Smooth muscle cell (in vitro differentiated cells): Measurements from ENCODE around the gene BTBD1. TPM values are rescaled to one million over a fixed set of nuclear protein-coding genes. Genes with fewer than 3 reads are reported as not detected.
A peak's percentile ranks its signal among the peaks of the same experiment; 100 is the strongest.

Source experiments
- DNase-seq: peaks from one replicate; lab custom pipeline; 2025; ENCODE audit not compliant: unreplicated experiment; lab: John Stamatoyannopoulos, UW
- H2AFZ ChIP-seq: fragments of 200-600 bp; sonication (generic); 2 replicates; pipeline ENCODE4 v1.6.0; 2016; ENCODE audit warnings: antibody characterized with exemption, low read depth, mild to moderate bottlenecking
- H3F3A ChIP-seq: fragments of 200-600 bp; sonication (generic); 2 replicates; pipeline ENCODE4 v1.6.0; 2017; ENCODE audit warnings: antibody characterized with exemption, low read depth
- H3K27ac ChIP-seq: fragments of 200-600 bp; sonication (generic); 2 replicates; pipeline ENCODE4 v1.5.1; 2016; ENCODE audit warnings: low read depth, mild to moderate bottlenecking
- H3K27me3 ChIP-seq: fragments of 200-600 bp; sonication (generic); 2 replicates; pipeline ENCODE4 v1.6.1; 2016; ENCODE audit warnings: low read depth, mild to moderate bottlenecking
- H3K36me3 ChIP-seq: fragments of 200-600 bp; sonication (generic); 2 replicates; pipeline ENCODE4 v1.5.1; 2016; ENCODE audit warnings: low read depth
- H3K4me1 ChIP-seq: fragments of 200-600 bp; sonication (generic); 2 replicates; pipeline ENCODE4 v1.5.1; 2016; ENCODE audit warnings: low read depth
- H3K4me2 ChIP-seq: fragments of 200-600 bp; sonication (generic); 2 replicates; pipeline ENCODE4 v1.6.0; 2016; ENCODE audit warnings: mild to moderate bottlenecking
- H3K4me3 ChIP-seq: fragments of 200-600 bp; sonication (generic); 2 replicates; pipeline ENCODE4 v1.5.1; 2016; ENCODE audit warnings: mild to moderate bottlenecking
- H3K79me2 ChIP-seq: fragments of 200-600 bp; sonication (generic); 2 replicates; pipeline ENCODE4 v1.6.0; 2016; ENCODE audit warnings: low read depth, mild to moderate bottlenecking
- H3K9ac ChIP-seq: fragments of 200-600 bp; sonication (generic); 2 replicates; pipeline ENCODE4 v1.6.0; 2016; ENCODE audit warnings: low read depth
- H3K9me3 ChIP-seq: fragments of 200-600 bp; sonication (generic); replicated peaks from 2 replicates; pipeline ENCODE4 v1.5.1; 2016; ENCODE audit warnings: low read depth
- H4K20me1 ChIP-seq: fragments of 200-600 bp; sonication (generic); 2 replicates; pipeline ENCODE4 v1.6.0; 2016; ENCODE audit warnings: low read depth
- WGBS: methylation state at CpG from one replicate; pipeline ENCODE4 v1.1.7; 2016; ENCODE audit warnings: low lambda C conversion rate; 5-methylcytosine and 5-hydroxymethylcytosine counted together
- polyA plus RNA-seq: library from polyadenylated mRNA; unstranded; fragments of >200 nt; fragmentation: Nextera tagmentation; extraction: Ambion mirVana; gene quantifications from 2 replicates; pipeline ENCODE4 v1.2.1, GENCODE V29; 2016
- total RNA-seq: library from RNA; depleted of rRNA; stranded (reverse); fragments of >200 nt; gene quantifications from 2 replicates; pipeline ENCODE4 v1.2.3, GENCODE V29; 2014
- TF ChIP-seq, protein P1 (sequence below): fragments of 200-600 bp; sonication (generic); IDR thresholded peaks from 2 replicates; pipeline ENCODE4 v1.5.1; 2017; ENCODE audit warnings: borderline replicate concordance, mild to moderate bottlenecking, antibody characterized with exemption; ENCODE audit not compliant: insufficient read depth, poor library complexity, severe bottlenecking

Gene BTBD1
- total and polyA plus RNA-seq, 2 experiments from 2014 or later = 43.2 to 75.2 TPM

- no peak for DNase-seq
- 97% methylated on average over 5 of the region's 5 CpGs for WGBS
- Histone ChIP-seq H3K27me3 (no peaks in the 10 kb centered on the region), H3K9ac (no peak overlapping the region), H3K9me3 (no peaks in the 10 kb centered on the region), H3K4me3 (no peak overlapping the region), H3K79me2 (no peaks in the 10 kb centered on the region), H4K20me1 (no peaks in the 10 kb centered on the region), H3F3A (no peaks in the 10 kb centered on the region), H3K4me2 (no peak overlapping the region), H2AFZ (no peak overlapping the region), H3K4me1 (peaks cover 6% of the 10 kb centered on the region), H3K27ac (no peak overlapping the region), H3K36me3 (no peaks in the 10 kb centered on the region)
- TF ChIP-seq, protein P1, sequence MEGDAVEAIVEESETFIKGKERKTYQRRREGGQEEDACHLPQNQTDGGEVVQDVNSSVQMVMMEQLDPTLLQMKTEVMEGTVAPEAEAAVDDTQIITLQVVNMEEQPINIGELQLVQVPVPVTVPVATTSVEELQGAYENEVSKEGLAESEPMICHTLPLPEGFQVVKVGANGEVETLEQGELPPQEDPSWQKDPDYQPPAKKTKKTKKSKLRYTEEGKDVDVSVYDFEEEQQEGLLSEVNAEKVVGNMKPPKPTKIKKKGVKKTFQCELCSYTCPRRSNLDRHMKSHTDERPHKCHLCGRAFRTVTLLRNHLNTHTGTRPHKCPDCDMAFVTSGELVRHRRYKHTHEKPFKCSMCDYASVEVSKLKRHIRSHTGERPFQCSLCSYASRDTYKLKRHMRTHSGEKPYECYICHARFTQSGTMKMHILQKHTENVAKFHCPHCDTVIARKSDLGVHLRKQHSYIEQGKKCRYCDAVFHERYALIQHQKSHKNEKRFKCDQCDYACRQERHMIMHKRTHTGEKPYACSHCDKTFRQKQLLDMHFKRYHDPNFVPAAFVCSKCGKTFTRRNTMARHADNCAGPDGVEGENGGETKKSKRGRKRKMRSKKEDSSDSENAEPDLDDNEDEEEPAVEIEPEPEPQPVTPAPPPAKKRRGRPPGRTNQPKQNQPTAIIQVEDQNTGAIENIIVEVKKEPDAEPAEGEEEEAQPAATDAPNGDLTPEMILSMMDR = no peak
These were observed 50.1 kb downstream of the BTBD1 start for GRCh38 chr15:83016906-83017305.

DNA sequence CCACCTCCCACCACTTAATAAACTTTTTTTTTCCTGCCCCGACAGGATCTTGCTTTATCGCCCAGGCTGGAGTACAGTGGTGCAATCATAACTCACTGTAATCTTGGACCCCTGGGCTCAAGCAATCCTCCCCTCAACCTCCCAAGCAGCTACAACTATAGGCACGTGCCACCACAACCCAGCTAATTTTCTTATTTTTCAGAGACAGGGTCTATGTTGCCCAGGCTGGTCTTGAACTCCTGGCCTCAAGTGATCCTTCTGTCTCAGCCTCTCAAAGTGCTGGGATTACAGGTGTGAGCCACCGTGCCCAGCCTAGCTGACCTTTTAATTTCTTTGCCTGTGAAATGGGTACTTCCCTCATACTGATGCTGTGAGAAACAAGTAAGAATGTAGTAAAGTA is 51.7 kb downstream of the BTBD1 start:
- 97% methylated on average over 4 of the region's 4 CpGs for WGBS

DNA sequence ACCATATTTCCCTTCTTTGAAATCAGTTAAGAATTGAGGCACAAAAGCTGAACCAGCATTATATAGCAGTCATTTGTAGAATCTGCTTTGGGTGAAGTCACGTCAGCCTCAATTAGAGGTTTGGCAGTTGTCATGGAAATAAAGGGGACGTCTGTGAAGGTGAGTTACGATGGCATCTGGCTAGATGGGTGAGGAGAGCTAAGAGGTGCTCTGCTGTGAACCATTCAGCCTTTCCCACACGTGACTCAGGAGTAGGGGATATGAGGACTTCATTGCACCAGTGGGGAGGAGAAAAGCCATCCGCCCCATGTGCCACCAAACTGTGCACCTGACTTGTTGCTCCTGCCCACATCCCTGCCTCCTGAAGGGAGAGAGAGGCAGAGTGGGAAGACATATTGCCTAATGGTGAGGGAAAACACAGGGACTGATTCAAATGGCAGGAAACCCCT is 52.8 kb downstream of the BTBD1 start:
- no peak overlapping the region for H3K4me3 ChIP-seq
- H3K4me2 ChIP-seq = no peak overlapping the region
- no peaks in the 10 kb centered on the region for H3K9me3 ChIP-seq
- DNase-seq = no peak
- H2AFZ ChIP-seq = no peak overlapping the region
- no peak overlapping the region for H3K9ac ChIP-seq
- 75% methylated on average over 5 of the region's 5 CpGs for WGBS
- no peaks in the 10 kb centered on the region for H3F3A ChIP-seq
- no peak overlapping the region for H3K27ac ChIP-seq
- peaks cover 15% of the 10 kb centered on the region for H3K4me1 ChIP-seq
- no peaks in the 10 kb centered on the region for H3K27me3 ChIP-seq
- no peaks in the 10 kb centered on the region for H4K20me1 ChIP-seq
- H3K79me2 ChIP-seq = peaks cover 15% of the 10 kb centered on the region
- H3K36me3 ChIP-seq = no peaks in the 10 kb centered on the region
- TF ChIP-seq, protein P1 = no peak

More for the DNA sequence above, 51.7 kb downstream of the BTBD1 start:
- no peak overlapping the region for H2AFZ ChIP-seq
- no peaks in the 10 kb centered on the region for H3K9me3 ChIP-seq
- no peak overlapping the region for H3K4me2 ChIP-seq
- TF ChIP-seq, protein P1 = no peak
- H3K9ac ChIP-seq = no peak overlapping the region
- no peaks in the 10 kb centered on the region for H3F3A ChIP-seq
- H3K27me3 ChIP-seq = no peaks in the 10 kb centered on the region
- H3K4me3 ChIP-seq = no peak overlapping the region
- H3K79me2 ChIP-seq = peaks cover 4% of the 10 kb centered on the region
- no peaks in the 10 kb centered on the region for H3K36me3 ChIP-seq
- H4K20me1 ChIP-seq = no peaks in the 10 kb centered on the region
- peaks cover 13% of the 10 kb centered on the region for H3K4me1 ChIP-seq
- no peak overlapping the region for H3K27ac ChIP-seq
- DNase-seq = no peak

- Histone ChIP-seq H3K9ac (no peak overlapping the region), H3K9me3 (no peaks in the 10 kb centered on the region), H3F3A (no peaks in the 10 kb centered on the region), H3K4me3 (no peak overlapping the region), H3K27ac (no peak overlapping the region), H3K4me2 (peak overlapping the region; percentile 89), H3K36me3 (no peaks in the 10 kb centered on the region), H4K20me1 (no peaks in the 10 kb centered on the region), H3K27me3 (no peaks in the 10 kb centered on the region), H3K4me1 (peaks cover 15% of the 10 kb centered on the region), H3K79me2 (peaks cover 18% of the 10 kb centered on the region), H2AFZ (no peak overlapping the region)
- DNase-seq = no peak
- TF ChIP-seq, protein P1 = no peak
- 98% methylated on average over 6 of the region's 6 CpGs for WGBS
These were observed 54.4 kb downstream of the BTBD1 start for GRCh38 chr15:83012636-83013035.
